ENCODE measurements around the gene ATP11A.

- TF ChIP-seq CTCF (IDR thresholded peaks at IDR 0.05) (no peak), POLR2A (IDR thresholded peaks at IDR 0.05) (no peak)
These were observed 212.8 kb downstream of the ATP11A start for GRCh38 chr13:112902669-112903068.
